RWPE1 (cell line): ENCODE measurements around the gene SCTR.

Source experiments
- CTCF ChIA-PET: fragments of 350-600 bp; sonication (Branson Sonifier 250); formaldehyde crosslinking; extraction: SDS; loops from one replicate; lab custom pipeline; 2021; lab: Yijun Ruan, JAX
- POLR2A ChIA-PET: fragments of 400-600 bp; formaldehyde crosslinking; extraction: SDS; loops from one replicate; lab custom pipeline; 2020; ENCODE audit warnings: antibody characterized with exemption; ENCODE audit not compliant: low non-redundant PET; lab: Yijun Ruan, JAX
- DNase-seq: peaks from one replicate; pipeline ENCODE4 v3.0.0; 2012; ENCODE audit warnings: low spot score
- H3K27ac ChIP-seq: fragments of 450-650 bp; 2 replicates; pipeline ENCODE4 v1.5.1; 2017
- TF ChIP-seq, protein P1 (sequence below): fragments of 450-650 bp; conservative IDR thresholded peaks from 2 replicates; pipeline ENCODE4 v1.5.1; 2017; ENCODE audit warnings: low read depth, mild to moderate bottlenecking

Gene SCTR

DNA sequence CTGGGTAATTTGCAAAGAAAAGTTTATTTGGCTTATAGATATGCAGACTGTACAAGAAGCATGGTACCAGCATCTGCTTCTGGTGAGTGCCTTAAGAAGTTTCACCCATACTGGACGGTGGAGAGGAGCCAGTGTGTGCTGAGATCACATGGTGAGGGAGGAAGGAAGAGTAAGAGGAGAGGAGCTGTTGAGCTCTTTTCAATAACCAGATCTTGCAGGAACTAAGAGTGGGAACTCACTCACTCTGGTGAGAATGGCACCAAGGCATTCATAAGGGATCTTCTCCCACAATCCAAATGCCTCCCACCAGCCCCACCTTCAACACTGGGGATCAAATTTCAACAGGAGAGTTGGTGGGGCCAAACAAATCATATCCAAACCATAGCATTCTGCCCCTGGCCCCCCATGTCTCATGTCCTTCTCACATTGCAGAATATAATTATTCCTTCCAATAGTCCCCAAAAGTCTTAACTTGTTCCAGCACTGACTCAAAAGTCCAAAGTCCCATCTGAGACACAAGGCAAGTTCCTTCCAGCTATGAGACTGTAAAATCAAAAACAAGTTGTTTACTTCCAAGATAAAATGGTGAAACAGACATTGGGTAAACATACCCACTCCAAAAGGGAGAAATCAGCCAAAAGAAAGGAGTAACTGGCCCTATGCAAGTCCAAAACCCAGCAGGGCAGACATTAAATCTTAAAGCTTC is 104.3 kb downstream of the SCTR start:
- ChIA-PET CTCF (no interaction called here), POLR2A (no interaction called here)
- no peak overlapping the region for H3K27ac ChIP-seq

GRCh38 chr2:119419065-119419464 is 105.2 kb downstream of the SCTR start:
- CTCF ChIA-PET = interaction anchor here (0.8 kb wide), 1 partner anchor 61 kb away, joined by 3 read pairs; no protein-coding TSS in a partner anchor
- no peak overlapping the region for H3K27ac ChIP-seq
- no peak for DNase-seq
- TF ChIP-seq, protein P1, sequence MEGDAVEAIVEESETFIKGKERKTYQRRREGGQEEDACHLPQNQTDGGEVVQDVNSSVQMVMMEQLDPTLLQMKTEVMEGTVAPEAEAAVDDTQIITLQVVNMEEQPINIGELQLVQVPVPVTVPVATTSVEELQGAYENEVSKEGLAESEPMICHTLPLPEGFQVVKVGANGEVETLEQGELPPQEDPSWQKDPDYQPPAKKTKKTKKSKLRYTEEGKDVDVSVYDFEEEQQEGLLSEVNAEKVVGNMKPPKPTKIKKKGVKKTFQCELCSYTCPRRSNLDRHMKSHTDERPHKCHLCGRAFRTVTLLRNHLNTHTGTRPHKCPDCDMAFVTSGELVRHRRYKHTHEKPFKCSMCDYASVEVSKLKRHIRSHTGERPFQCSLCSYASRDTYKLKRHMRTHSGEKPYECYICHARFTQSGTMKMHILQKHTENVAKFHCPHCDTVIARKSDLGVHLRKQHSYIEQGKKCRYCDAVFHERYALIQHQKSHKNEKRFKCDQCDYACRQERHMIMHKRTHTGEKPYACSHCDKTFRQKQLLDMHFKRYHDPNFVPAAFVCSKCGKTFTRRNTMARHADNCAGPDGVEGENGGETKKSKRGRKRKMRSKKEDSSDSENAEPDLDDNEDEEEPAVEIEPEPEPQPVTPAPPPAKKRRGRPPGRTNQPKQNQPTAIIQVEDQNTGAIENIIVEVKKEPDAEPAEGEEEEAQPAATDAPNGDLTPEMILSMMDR = no peak
- POLR2A ChIA-PET = no interaction called here

More for the DNA sequence above, 104.3 kb downstream of the SCTR start:
- DNase-seq = no peak
- TF ChIP-seq, protein P1 = no peak

GRCh38 chr2:119417908-119418307 is 106.4 kb downstream of the SCTR start:
- TF ChIP-seq, protein P1 = no peak
- CTCF ChIA-PET = no interaction called here
- no peak for DNase-seq
- POLR2A ChIA-PET = no interaction called here
- H3K27ac ChIP-seq = no peak overlapping the region

DNA sequence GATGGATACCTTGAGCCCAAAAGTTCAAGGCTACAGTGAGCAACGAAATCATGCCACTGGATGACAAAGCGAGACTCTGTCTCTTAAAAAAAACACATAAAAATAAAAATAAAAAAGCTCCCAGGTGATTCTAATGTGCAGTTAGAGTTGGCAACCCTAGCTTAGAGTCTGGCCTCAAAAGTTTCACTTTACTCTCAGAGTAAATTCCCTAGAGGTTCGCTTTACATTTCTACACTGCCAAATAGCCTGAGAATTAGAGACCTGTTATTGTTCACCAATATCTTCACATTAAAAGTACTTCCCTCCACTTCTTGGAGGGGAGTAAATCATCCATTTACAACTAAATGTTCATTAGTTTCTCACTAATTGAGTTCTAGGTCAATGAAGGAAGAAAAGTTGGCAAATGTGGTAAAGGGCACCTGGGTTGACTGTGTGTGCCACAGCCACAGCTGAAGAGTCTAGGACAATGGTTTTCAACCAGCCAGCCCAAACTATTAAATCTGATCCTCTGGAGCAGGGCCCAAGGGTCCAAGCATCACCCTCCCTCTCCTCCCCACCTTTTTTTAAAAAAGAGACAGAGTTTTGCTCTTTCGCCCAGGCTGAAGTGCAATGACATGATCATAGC is 107.9 kb downstream of the SCTR start:
- no peak for DNase-seq
- no peak overlapping the region for H3K27ac ChIP-seq
- ChIA-PET CTCF (interaction anchor here (0.7 kb wide), 1 partner anchor 45 kb away, joined by 3 read pairs; no protein-coding TSS in a partner anchor), POLR2A (no interaction called here)
- TF ChIP-seq, protein P1 = no peak

DNA sequence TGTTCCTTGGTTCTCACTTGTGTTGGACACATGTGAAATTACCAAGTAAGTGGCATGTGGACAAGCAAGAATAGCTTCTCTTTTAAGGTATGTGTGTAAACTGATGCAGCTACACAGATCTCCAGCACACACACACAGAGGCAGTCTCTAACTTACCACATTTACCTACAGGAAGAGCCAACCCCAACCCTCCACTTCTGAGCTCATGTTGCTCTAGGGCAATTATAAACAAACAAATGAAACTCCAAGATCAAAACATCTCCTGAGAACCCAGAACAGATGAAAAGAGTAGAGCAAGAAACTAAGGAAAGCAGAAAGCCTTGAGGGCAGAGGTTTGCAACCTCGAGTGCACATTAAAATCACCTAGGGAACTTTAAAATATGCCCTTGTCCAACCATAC is 108.7 kb downstream of the SCTR start:
- ChIA-PET CTCF (interaction anchor here (0.6 kb wide), 1 partner anchor 797 kb away, joined by 3 read pairs; no protein-coding TSS in a partner anchor), POLR2A (no interaction called here)

DNA sequence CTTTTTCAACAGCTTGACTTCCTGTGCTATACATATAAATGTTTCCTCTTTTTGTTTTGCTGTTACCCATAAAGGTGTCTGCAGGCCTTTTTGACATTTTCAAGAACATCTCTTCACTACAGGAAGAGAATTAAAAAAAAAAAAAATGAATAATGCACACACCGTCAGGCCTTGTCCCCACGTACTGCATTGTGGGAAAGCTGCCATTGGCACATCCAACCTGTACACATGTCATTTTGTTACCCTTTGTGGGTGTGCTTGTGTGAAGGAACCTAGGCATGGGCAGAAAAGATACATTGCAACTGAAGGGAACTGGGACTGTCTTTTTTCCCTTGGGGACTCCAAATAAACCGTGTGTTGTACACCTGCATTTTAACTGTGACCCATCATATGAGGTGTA is 109.4 kb downstream of the SCTR start:
- DNase-seq = no peak
- TF ChIP-seq, protein P1 = no peak
- H3K27ac ChIP-seq = no peak overlapping the region
- POLR2A ChIA-PET = no interaction called here
- CTCF ChIA-PET = interaction anchor here (1.8 kb wide), 1 partner anchor 61 kb away, joined by 6 read pairs; no protein-coding TSS in a partner anchor

More for the DNA sequence above, 108.7 kb downstream of the SCTR start:
- no peak overlapping the region for H3K27ac ChIP-seq
- TF ChIP-seq, protein P1 = no peak
- no peak for DNase-seq
